Measurements from ENCODE around the gene TMEM200B.

DNA sequence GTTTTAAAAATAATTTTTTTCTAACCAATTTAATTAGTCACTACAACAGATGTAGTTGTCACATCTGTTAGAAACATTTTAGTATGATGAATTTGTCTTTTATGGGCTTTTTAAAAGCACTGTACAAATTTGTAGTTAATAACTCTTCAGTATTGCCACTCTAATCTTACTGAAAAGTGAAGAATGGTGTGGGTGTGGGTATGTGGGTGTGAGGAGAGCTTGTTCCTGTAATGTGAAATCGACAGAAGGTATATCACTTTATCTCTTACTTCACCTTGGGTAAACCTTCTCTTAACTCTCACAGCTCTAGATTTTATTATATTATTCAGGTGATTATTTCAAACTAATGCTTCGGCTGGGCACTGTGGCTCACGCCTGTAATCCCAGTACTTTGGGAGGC lies 42.5 kb downstream of the TMEM200B start:
- TF ChIP-seq EZH2phosphoT487 (IDR thresholded peaks at IDR 0.05; ENCODE audit: unreplicated experiment) (no peak), EZH2 (IDR thresholded peaks at IDR 0.05; ENCODE audit: low read depth, unreplicated experiment) (no peak), POLR2AphosphoS5 (IDR thresholded peaks at IDR 0.05; ENCODE audit: low read depth) (no peak), NANOG (IDR thresholded peaks at IDR 0.05; ENCODE audit: borderline replicate concordance) (no peak), ZNF114 (CRISPR knock-in tag; IDR thresholded peaks at IDR 0.05) (no peak), CREB1 (CRISPR knock-in tag; IDR thresholded peaks at IDR 0.05; ENCODE audit: low read depth) (no peak), ZNF331 (CRISPR knock-in tag; IDR thresholded peaks at IDR 0.05; ENCODE audit: low read depth) (no peak)
- TF ChIP-seq, protein P1, sequence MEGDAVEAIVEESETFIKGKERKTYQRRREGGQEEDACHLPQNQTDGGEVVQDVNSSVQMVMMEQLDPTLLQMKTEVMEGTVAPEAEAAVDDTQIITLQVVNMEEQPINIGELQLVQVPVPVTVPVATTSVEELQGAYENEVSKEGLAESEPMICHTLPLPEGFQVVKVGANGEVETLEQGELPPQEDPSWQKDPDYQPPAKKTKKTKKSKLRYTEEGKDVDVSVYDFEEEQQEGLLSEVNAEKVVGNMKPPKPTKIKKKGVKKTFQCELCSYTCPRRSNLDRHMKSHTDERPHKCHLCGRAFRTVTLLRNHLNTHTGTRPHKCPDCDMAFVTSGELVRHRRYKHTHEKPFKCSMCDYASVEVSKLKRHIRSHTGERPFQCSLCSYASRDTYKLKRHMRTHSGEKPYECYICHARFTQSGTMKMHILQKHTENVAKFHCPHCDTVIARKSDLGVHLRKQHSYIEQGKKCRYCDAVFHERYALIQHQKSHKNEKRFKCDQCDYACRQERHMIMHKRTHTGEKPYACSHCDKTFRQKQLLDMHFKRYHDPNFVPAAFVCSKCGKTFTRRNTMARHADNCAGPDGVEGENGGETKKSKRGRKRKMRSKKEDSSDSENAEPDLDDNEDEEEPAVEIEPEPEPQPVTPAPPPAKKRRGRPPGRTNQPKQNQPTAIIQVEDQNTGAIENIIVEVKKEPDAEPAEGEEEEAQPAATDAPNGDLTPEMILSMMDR (conservative IDR thresholded peaks at IDR 0.05; ENCODE audit: low read depth in 2 of 2), result no peak
- TF ChIP-seq, protein P2, sequence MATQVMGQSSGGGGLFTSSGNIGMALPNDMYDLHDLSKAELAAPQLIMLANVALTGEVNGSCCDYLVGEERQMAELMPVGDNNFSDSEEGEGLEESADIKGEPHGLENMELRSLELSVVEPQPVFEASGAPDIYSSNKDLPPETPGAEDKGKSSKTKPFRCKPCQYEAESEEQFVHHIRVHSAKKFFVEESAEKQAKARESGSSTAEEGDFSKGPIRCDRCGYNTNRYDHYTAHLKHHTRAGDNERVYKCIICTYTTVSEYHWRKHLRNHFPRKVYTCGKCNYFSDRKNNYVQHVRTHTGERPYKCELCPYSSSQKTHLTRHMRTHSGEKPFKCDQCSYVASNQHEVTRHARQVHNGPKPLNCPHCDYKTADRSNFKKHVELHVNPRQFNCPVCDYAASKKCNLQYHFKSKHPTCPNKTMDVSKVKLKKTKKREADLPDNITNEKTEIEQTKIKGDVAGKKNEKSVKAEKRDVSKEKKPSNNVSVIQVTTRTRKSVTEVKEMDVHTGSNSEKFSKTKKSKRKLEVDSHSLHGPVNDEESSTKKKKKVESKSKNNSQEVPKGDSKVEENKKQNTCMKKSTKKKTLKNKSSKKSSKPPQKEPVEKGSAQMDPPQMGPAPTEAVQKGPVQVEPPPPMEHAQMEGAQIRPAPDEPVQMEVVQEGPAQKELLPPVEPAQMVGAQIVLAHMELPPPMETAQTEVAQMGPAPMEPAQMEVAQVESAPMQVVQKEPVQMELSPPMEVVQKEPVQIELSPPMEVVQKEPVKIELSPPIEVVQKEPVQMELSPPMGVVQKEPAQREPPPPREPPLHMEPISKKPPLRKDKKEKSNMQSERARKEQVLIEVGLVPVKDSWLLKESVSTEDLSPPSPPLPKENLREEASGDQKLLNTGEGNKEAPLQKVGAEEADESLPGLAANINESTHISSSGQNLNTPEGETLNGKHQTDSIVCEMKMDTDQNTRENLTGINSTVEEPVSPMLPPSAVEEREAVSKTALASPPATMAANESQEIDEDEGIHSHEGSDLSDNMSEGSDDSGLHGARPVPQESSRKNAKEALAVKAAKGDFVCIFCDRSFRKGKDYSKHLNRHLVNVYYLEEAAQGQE (IDR thresholded peaks at IDR 0.05; ENCODE audit: unreplicated experiment), result no peak

Measured in GM23338 (cell line).